Panc1 (cell line): ENCODE data around the gene JAML.

Experiments
- CTCF ChIP-seq: fragments of 450-650 bp; IDR thresholded peaks from 2 replicates; pipeline ENCODE4 v1.5.1; 2017; ENCODE audit warnings: mild to moderate bottlenecking
- POLR2AphosphoS5 ChIP-seq: IDR thresholded peaks from 2 replicates; pipeline ENCODE4 v1.6.1; 2012; ENCODE audit warnings: mild to moderate bottlenecking, low read depth, low read length, moderate library complexity

- TF ChIP-seq CTCF = no peak
- no peak for TF ChIP-seq POLR2AphosphoS5
Observed at GRCh38 chr11:118213781-118214180, 11.0 kb downstream of the JAML start.
